Measurements from ENCODE around the gene LRMDA.

- TF ChIP-seq ZNF274 (IDR thresholded peaks at IDR 0.05; ENCODE audit: borderline replicate concordance, extremely low read depth, low read length) (no peak), CBX8 (IDR thresholded peaks at IDR 0.05; ENCODE audit: borderline replicate concordance, low read depth, low read length) (no peak), NRF1 (IDR thresholded peaks at IDR 0.05; ENCODE audit: low read depth, low read length) (no peak), JUN (IDR thresholded peaks at IDR 0.05; ENCODE audit: low read depth, low read length) (no peak), POLR2AphosphoS5 (IDR thresholded peaks at IDR 0.05; ENCODE audit: low read depth, low read length) (no peak), TEAD4 (IDR thresholded peaks at IDR 0.05; ENCODE audit: low read depth, low read length) (no peak)
- TF ChIP-seq, protein P1, sequence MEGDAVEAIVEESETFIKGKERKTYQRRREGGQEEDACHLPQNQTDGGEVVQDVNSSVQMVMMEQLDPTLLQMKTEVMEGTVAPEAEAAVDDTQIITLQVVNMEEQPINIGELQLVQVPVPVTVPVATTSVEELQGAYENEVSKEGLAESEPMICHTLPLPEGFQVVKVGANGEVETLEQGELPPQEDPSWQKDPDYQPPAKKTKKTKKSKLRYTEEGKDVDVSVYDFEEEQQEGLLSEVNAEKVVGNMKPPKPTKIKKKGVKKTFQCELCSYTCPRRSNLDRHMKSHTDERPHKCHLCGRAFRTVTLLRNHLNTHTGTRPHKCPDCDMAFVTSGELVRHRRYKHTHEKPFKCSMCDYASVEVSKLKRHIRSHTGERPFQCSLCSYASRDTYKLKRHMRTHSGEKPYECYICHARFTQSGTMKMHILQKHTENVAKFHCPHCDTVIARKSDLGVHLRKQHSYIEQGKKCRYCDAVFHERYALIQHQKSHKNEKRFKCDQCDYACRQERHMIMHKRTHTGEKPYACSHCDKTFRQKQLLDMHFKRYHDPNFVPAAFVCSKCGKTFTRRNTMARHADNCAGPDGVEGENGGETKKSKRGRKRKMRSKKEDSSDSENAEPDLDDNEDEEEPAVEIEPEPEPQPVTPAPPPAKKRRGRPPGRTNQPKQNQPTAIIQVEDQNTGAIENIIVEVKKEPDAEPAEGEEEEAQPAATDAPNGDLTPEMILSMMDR (IDR thresholded peaks at IDR 0.05; ENCODE audit: control extremely low read depth in 1 of 3, insufficient read depth in 1 of 3, low read depth in 1 of 3, low read length in 3 of 3) = no peak
Observed at GRCh38 chr10:75742355-75742754, 310.9 kb downstream of the LRMDA start.
